Measurements from ENCODE around the gene DLG5.

GRCh38 chr10:77963901-77964300, 37.3 kb upstream of the DLG5 start:
- TF ChIP-seq CTCF (IDR thresholded peaks at IDR 0.05) (no peak), POLR2A (IDR thresholded peaks at IDR 0.05) (no peak)
